CD4-positive, alpha-beta T cell treated with Interferon alpha-2 for 1 hour (primary cell): ENCODE results near the gene SPRR5.

Experiments used
- DNase-seq, 2 donors: peaks; one replicate each; pipeline ENCODE4 v3.0.0-alpha.2; 2020 to 2022

Gene SPRR5

DNA sequence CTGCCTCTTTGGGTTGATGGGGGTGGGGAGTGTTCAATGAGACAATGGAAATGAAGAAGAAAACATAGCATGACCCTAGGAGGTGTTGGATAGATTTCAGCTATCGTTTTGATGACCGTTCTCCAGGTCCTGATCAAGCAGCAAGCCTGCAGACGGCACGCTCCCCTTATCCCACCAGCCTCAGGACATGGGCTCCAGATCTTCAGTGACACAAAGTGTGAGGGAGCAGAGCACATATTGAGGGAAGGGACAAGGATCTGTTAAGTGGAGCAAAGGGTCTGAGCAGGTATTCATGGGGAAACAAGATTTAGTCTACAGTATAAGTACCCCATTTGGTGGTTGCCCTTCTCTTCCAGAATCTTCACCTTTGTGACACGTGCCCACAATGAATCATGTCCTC lies 4.7 kb downstream of the SPRR5 start:
- no peak for DNase-seq

DNA sequence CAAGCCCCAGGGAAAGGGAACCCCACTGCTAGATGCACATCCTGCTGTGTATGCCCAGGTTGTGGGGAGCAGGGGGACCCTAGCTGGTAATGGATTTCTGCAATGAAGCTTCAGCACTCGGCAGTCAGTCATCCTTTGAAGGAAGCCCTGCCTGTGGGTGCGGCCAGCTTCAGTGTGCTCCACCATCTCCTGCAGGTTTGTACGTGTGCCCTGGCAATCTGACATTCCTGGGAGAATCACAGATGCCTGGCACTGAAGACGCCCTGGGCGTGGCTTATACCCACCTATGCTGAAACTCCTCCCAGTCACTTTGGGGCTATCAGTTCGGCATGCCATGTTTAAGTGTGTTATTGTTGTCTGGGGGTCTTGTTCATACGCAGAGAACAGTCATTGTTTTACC lies 6.8 kb downstream of the SPRR5 start:
- DNase-seq = no peak

DNA sequence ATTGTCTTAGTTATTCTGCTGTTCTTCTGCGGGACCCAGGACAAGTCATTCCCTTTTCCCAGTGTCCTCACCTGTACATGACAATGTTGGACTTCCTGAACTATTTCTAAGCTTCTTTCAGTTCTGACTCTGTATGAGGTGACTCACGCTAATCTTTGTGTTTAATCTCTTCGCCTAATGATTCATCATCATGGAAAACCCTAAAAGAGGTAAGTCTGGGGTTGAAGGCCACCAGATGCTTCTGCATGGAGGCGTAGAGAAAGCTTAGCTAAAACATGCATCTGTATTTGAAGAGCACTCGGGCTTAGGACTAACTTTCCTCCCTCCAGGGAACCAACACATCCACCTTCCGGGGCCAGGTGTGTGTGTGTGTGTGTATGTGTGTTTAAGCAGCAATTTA lies 7.4 kb downstream of the SPRR5 start:
- no peak for DNase-seq

DNA sequence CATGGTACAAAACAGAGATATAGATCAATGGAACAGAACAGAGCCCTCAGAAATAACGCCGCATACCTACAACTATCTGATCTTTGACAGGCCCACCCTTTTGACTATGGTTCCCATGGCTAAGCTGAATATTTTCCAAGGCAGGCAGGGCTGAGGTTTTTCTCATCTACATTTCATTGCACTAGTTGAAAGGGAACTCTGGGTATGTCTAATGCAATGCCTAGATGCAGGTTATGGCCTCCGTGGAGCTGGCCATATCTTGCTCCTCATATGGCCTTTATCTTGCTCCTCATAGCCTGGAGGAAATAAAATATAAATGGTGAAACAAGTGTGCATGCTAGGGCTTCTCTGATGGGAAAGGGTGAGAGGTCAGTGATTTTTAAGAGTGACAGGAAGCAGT lies 10.6 kb downstream of the SPRR5 start:
- no peak for DNase-seq

DNA sequence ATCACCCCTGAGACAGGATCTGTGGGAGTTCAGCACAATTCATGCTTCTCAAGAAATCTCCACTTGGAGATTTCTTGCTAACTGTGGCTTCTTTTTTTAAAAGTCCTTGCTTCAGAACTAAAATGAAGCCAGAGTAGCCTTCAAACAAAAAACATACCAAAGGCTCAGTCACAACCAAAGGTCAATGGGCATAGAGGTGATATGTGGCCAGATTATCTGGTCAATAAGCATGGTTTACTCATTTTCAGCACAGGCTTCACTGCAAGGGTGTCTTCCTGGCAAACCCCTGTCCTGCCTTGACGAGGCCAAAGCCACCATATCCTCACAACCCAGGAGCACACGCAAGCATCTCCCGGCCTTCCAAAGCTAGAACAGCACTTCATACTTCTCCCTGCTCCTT lies 12.3 kb downstream of the SPRR5 start:
- DNase-seq = no peak

DNA sequence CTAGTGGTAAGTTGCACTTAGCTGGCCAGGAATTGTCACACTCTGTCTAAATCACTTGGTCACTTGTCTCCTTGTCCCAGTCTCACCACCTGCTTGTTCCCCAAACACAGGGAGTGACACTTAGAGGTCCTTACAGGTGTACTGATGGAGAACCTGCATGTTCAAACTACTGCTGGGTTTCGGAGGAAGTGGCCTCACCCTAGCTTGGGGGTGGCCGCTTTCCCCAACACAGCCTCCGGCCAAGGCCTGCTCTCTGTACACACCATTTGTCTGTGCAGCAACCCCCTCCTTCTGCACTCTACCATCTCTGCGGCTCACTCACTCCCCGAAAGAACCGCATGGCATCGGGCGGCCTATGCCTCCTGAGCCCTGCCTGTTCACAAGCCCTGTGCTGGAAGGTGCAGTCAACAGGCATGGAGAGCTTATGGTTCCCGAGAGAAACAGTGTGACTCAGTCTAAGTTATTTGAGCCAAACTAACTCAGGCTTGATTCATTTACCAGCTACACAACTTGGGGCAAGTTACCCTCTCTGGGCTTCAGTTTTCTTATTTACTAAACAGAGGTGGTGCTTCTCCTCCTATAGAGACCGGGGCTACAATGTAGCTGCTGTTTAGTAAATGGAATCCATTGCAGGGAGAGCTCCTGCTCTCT lies 12.9 kb downstream of the SPRR5 start:
- no peak for DNase-seq

DNA sequence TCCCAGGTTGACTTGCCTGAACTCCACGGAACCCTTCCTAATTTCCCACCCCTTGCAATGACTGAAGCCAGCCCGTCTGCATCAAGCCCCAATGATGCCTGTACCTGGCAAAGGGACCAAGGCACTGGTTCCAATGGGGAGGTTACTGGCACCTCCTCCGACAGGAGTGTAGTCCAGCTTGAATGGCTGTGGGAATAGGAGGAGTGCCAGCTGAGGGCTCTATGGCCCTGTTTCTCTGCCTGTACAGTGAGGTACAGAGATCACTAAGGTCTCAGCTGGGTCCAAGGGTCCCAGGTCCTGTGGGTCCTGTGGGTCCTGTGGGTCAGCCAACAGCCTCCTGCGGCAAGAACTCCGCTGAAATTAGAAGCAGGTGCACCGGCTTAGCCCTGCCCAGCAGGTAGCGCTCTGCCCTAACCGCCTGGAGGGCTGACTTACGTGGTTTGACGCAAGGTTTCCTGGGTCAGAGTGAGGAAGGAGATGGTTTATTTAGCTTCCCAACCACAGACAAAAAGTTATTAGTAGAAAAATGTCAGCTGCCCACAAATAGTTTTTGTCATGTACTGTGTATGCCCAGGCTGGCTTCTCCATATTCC lies 13.5 kb downstream of the SPRR5 start:
- DNase-seq = no peak

DNA sequence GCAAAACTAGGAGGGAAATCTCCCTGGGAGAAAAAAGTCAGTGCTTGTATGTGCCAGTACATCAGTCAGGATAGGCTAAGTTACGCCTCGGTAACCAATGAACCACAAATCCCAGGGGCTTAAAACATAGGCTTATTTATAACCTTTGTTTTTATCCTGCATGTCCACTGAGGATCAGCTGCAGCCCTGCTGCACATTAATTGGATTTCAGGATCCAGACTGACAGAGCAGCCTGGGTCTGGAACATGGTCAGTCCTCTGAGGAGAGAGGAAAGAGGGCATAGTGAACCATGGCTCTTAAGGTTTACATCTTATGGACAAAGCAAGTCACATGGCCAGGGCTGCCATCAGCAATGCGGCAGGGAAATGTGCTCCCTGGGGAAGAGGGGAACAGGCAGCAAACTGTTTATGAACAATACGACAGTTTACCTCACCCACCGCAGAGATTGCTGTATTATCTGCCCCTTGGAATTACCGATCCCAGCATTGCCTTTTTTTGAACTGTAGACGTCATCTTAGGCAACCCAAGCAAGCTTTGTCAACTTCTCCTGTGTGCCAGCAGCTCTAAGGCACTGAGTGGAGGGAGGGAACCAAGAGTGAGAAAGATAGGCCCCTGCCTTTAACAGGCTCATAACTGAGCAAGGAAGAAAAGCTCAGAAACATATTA lies 14.4 kb downstream of the SPRR5 start:
- no peak for DNase-seq

DNA sequence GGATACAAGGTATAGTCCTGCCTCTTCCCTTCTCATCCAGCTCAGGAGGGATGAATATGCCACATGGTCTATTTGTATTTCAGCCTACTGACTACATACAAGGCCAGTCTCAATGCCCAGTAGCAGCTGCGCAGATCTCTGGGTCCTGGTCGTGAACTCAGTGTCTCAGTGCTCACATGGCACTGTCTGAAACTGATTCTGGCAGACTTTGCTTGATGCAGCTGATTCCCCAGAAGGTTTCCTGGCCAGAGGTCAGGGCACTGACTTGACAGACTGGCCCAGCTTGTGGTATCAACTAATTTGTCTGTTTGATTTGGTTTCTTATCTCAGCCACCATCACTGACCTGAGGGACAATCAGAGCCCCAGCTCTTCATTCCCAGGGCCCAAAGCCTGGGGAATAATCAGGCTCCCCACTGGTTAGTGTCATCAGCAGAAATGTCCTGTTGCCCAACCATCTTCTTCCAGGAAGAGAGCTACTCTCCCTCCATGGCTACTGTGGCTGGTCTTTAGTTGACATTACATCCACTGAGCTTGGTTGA lies 15.9 kb downstream of the SPRR5 start:
- DNase-seq = no peak

DNA sequence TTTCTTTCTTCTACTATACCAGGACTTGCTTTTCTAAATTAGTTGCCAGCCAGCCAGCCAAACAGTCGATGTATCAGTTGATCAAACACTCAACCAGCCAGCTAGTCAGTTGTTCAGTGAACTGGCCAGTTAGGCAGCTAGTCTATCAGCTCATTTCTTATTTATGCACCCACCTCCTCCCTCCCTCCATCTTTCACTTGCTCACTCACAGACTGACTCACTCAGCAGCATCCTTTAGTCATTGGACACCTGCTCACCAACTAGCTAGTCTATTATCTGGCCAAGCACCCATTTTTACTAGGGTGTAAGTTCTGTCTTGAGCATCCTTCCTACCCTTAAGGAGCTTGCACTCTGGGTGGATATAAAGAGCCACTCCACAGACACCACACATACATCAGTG lies 17.5 kb downstream of the SPRR5 start:
- DNase-seq = no peak

DNA sequence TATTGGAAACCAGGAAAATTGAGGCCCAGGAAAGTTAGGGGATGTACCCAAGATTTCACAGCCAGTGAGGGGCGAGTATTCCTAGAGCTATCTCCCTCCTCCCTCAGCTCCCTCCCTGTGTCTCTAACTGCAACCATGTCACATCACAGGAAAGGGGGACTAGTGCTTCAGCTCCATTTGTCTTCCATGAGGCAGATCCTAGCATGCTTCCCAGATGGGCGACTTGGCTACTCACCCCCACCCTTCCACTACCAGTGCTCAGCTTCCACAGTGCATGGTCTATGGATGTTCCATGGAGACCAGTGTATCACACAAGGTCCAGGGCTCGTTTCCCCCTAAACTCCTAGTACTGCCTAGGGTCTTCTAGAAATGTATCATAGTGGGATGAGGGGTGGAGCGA lies 18.8 kb downstream of the SPRR5 start:
- DNase-seq = no peak

DNA sequence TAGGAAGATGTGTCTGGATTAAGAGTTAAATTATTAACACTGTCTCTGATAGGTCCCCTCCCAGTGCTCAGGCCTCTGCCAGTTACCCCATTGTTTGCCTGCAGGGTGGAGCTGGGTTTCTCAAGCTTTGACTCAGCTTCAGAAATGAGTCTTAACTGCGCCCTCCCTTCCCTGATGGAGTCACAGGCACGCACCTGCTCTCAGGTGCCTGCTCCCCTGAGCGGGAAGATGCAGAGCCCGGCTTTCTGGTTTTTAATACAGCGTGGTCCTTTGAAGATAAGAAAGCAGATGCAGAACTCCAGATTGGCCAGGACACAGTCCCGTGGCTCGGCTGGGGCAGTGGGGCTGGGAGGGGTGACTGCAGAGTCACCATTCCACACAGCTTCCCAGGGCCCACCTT lies 20.2 kb downstream of the SPRR5 start:
- DNase-seq = no peak

DNA sequence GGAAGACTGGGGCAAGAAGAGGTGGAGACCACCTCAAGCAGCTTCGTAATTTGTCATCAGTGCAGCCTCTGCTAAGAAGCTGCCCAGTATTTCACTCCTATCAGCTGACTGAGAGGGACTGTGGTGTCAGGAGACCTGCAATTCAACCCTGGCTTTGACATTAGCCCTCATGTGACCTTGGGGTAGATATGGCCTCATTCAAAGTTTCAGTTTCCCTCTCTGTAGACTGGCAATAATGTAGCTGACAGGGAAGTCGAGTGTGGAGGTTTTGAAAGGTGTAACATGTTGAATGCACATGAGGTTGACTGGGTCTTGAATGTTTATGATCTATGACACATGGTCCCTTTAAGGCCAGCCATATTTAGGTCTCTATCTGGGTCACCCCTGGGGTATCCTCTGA lies 21.2 kb downstream of the SPRR5 start:
- DNase-seq = no peak

DNA sequence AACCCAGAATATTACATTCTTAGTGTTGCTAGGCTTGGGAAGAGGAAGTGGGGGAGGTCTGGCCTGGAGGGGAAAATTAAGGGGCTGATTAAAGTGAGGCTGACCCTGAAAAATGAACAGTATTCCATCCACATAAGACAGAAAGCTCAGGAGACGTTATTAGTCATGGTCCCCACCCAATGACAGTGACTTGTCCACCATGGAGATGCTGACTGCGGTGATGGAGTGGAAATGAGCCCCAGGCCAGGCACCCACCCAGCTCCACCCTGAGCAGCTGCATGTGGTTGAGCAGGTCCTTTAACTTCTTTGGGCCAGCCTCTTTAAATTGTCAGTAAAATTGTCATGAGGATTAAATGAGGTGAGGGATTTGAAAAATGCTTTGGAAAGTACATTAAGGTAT lies 22.0 kb downstream of the SPRR5 start:
- no peak for DNase-seq

DNA sequence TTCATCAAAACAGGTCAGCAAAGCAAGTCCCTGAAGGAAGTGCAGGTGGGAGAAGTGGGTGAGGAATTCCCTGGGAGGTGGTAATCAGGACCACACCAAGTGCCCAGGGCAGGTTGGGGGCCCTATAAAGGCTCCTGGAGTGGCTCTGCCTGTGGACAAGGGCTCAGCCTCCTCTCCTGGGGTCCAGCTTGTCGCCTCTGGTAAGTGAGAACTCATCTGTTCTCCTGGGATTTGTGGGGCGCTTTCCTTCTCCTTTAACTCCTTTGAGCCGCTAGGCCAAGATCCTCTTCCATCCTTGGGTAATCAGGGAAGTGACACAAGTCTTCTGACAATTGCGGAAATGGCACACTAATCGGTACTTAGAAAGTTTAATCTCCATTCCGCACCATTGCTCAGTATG lies 23.5 kb downstream of the SPRR5 start, which contains the start of gene SPRR4:
TSS of gene SPRR4 (plus strand) at position 154 of the 400 bp plus-strand sequence. CDS start 1,243 bp downstream, outside the sequence.
- no peak for DNase-seq

DNA sequence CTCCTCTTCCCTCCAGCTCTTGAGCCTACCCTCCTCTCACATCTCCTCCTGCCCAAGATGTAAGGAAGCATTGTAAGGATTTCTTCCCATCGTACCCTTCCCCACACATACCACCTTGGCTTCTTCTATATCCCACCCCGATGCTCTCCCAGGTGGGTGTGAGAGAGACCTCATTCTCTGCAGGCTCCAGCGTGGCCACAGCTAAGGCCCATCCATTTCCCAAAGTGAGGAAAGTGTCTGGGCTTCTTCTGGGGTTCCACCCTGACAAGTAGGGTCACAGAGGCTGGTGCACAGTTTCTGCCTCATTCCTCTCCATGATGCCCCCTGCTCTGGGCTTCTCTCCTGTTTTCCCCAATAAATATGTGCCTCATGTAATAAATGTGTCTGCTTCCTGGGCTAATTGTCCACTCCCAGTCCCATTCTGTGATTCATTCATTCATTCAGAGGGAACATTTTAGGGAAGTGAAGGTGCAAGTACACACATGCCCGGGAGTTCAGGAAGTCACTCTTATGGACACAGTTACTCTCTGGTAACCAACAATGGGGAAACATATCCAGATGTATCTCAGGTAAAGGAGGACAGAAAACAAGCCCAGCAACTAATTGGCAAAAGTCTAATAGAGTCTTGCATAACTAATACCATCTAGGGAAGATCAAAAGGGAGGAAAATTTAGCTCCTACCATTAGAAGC lies 25.3 kb downstream of the SPRR5 start:
- no peak for DNase-seq

DNA sequence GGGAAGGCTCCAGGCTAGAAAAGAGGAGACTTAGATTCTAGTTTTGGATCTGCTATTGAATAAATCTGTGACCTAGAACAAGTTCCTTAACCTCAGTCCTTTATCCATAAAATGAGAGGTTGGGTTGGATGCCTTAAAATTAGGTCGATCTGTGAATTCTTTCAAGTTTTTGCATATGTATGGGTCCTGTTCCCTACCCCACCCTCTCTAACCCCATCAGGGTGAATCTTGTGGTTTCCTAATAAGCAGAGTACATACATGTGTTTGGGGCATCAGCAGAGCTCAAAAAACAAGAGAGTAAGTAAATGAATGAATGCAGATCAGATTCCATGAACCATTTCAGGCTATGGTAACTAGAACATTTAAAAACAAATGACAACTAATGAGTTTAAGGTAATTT lies 29.7 kb downstream of the SPRR5 start:
- no peak for DNase-seq

DNA sequence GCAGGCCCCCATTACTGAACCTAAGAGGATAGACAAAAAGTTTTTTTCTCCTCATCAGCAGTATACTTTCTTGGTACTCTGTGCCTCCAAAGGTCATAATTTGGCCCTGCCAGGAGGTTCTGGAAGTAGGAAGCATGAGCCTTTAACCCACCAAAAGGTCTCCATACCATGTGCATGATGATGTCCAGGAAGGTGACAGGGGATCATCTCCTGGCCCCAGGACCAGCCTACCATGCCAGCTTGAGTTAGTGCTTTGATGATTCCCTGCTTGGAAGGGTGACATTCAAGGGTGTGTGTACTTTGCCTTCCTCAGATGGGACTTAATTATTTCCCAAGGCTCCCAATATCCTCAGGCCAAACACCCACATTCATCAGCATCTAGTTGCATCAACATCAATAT lies 30.6 kb downstream of the SPRR5 start:
- DNase-seq = no peak

DNA sequence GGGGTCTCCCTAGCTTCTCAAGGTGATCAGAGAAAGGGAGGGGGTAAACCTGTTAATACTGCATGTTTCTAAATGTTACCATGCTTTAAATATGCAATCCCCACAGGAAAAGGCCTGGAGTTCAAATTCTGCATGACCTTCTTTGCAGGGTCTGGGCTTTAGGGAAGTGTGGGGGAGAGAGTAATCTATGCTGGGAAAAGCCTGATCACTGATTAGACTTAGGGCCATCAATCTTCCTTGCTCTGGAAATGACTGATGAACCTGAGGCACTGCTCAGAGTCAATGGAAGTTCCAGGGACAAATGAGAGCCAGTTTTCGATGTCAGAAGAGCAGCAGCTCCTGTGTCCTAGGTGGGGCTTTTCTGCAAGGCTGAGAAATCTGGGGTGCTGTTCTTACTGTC lies 33.7 kb downstream of the SPRR5 start:
- DNase-seq = no peak

DNA sequence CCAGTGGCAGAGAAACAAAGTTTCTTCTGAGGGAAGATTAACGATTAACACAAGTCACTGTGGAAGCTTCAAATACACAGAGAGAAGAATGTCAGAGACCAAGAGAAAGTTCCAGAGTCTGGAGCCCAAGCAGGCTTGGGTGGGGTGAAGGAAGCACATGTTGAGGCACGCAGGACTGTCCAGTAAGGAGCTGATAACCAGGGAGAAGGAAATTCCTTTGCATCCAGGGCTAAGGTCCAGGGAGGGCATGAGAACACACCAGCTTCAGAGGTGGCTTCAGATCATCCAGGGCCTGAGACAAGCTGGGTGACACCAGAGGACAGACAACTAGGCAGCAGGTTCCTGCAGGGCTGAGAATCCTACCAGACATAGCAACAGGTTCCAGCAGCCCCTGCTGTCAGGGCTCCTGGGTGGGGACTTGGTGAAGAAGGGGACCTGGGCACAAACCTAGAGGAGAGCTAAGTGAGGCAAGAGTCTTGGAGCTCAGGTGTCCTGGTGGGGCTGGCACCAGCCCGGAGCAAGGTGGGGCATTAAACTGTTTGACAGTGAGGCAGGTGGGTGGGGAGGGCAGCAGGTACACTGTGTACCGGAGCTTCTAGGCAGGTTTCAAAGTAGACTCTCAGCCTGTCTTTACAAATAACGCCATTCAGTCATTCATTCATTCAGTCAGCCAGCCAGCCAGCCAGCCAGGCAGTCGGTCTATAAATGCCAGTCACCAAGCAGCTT lies 34.3 kb downstream of the SPRR5 start:
- DNase-seq = no peak

DNA sequence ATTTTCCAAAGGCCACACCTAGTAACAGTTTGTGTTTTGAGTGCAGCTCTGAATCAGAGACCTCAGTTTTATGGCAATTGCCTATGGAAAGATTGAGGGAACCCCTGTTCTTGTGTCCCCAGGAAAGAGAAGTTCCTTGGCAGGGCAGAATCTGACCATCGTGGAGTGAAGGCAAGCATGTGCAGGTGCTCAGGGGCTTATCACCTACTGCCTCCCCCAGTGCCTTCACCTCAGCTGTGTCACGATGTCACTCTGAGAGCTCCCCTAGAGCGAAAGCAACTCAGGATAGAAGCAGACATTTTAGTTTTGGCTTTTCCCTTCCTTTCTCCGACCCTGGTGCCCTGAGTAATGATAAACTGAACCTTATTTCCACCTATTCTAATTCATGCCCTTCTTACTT lies 35.1 kb downstream of the SPRR5 start:
- DNase-seq = no peak

DNA sequence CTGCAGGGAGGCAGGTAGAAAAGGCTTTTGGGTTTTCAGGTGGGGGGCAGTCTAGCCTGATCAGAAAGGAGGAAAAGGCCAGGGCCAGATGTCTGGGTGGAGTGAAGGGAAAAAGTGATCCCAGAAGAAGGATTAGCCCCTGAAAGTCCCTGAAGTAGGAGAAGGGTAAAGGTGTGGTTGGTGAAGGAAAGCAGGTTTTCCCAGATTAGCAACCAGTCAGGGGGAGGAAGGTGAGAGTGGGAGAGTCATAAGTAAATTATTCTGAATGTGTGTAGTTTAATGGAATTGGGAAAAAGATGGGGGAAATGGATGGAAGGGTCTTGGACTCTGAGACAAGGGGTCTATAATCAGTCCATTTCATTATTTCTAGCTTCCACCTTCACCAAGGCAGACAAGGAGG lies 36.2 kb downstream of the SPRR5 start:
- DNase-seq = no peak

DNA sequence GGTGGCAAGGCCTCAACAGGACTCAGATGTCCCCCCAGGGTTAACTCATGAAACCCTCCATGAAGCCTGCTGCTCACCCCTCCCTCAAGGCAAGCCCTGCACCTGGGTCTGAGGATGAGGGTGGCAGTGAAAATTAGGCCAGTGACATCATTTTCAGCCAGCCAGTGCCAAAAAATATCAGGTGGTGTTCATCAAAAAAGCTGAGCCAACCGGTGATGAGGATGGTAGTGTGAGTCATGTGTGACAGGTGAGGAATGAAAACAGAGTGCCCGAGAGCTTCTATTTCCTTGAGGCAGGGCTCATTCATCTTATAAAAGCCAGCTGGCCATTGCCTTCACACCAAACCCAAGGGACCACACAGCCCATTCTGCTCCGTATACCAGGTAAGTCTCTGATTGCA lies 36.7 kb downstream of the SPRR5 start, which contains the start of gene SPRR1A:
TSS of gene SPRR1A (plus strand) at position 339 of the 400 bp plus-strand sequence. CDS start 1,150 bp downstream, outside the sequence.
- DNase-seq = no peak
